ENCODE measurements around the gene ADGRD1. TPM values are rescaled to one million over a fixed set of nuclear protein-coding genes. Genes with fewer than 3 reads are reported as not detected.

ADGRD1 gene
- total RNA-seq, 1 donor from 2014 or later = 46.9 TPM

- H3K27ac ChIP-seq = no peak overlapping the region
- no peak for TF ChIP-seq CTCF (IDR thresholded peaks at IDR 0.05)
- H3K4me3 ChIP-seq = no peak overlapping the region
- H3K27me3 ChIP-seq = no peaks in the 10 kb centered on the region
- H3K4me1 ChIP-seq = no peaks in the 10 kb centered on the region
- DNase-seq (ENCODE audit: low spot score in 2 of 2) = no peak
- H3K9me3 ChIP-seq = no peaks in the 10 kb centered on the region
- intact Hi-C loops (cut with DNase I) = no loop called here
- H3K36me3 ChIP-seq = peaks cover 0 to 3% of the 10 kb centered on the region in 2 donors
Observed at GRCh38 chr12:131014343-131014742, 60.6 kb downstream of the ADGRD1 start.

GRCh38 chr12:131015581-131016337 is 62.1 kb downstream of the ADGRD1 start:
- Histone ChIP-seq H3K36me3 (peaks cover 0 to 3% of the 10 kb centered on the region in 2 donors), H3K4me3 (no peak overlapping the region), H3K4me1 (no peaks in the 10 kb centered on the region), H3K27ac (no peak overlapping the region), H3K27me3 (no peaks in the 10 kb centered on the region), H3K9me3 (no peaks in the 10 kb centered on the region)
- intact Hi-C loops (cut with DNase I) = no loop called here
- no peak for DNase-seq (ENCODE audit: low spot score in 2 of 2)
- TF ChIP-seq CTCF (IDR thresholded peaks at IDR 0.05) = no peak

- Histone ChIP-seq H3K27me3 (no peaks in the 10 kb centered on the region), H3K27ac (no peak overlapping the region), H3K9me3 (no peaks in the 10 kb centered on the region), H3K36me3 (peaks cover 0 to 3% of the 10 kb centered on the region in 2 donors), H3K4me3 (no peak overlapping the region), H3K4me1 (no peaks in the 10 kb centered on the region)
- TF ChIP-seq CTCF (IDR thresholded peaks at IDR 0.05) = no peak
- DNase-seq (ENCODE audit: low spot score in 2 of 2) = no peak
- intact Hi-C loops (cut with DNase I) = no loop called here
Observed at GRCh38 chr12:131017477-131017991, 63.8 kb downstream of the ADGRD1 start.

GRCh38 chr12:131018019-131018620 is 64.4 kb downstream of the ADGRD1 start:
- no peak overlapping the region for H3K27ac ChIP-seq
- intact Hi-C loops (cut with DNase I) = no loop called here
- H3K27me3 ChIP-seq = no peaks in the 10 kb centered on the region

GRCh38 chr12:131018808-131019397 is 65.2 kb downstream of the ADGRD1 start:
- intact Hi-C loops (cut with DNase I) = no loop called here
- H3K4me3 ChIP-seq = no peak overlapping the region
- no peaks in the 10 kb centered on the region for H3K27me3 ChIP-seq
- H3K36me3 ChIP-seq = peaks cover 0 to 3% of the 10 kb centered on the region in 2 donors
- H3K9me3 ChIP-seq = no peaks in the 10 kb centered on the region
- DNase-seq (ENCODE audit: low spot score in 2 of 2) = no peak
- H3K4me1 ChIP-seq = no peaks in the 10 kb centered on the region
- no peak overlapping the region for H3K27ac ChIP-seq
- no peak for TF ChIP-seq CTCF (IDR thresholded peaks at IDR 0.05)

More at GRCh38 chr12:131018019-131018620, 64.4 kb downstream of the ADGRD1 start:
- TF ChIP-seq CTCF (IDR thresholded peaks at IDR 0.05) = no peak
- Histone ChIP-seq H3K4me3 (no peak overlapping the region), H3K9me3 (no peaks in the 10 kb centered on the region), H3K36me3 (peaks cover 0 to 3% of the 10 kb centered on the region in 2 donors), H3K4me1 (no peaks in the 10 kb centered on the region)
- no peak for DNase-seq (ENCODE audit: low spot score in 2 of 2)
